ENCODE results near the gene KCTD4. TPM values are rescaled to one million over a fixed set of nuclear protein-coding genes. Genes with fewer than 3 reads are reported as not detected.

Gene KCTD4
- total RNA-seq, 6 experiments from 2014 or later, result not detected

DNA sequence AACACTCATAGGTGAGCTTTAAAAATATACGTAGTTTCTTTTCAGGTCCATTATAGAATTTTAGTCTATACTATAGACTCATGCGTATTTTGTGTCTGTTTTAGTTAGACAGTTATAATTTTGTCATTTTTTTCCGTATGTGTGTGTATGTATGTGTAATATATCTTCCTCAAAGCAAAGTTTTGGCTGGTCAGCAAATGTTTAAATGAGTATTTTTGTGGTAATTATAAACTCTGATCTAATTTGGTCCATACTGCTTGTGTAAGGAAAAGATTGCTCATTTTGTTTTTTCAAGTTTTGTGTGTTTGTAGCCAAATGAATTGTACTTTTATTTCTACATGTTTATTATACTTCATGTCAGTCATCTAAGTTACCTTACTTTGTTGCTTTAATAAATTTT is 20.5 kb downstream of the KCTD4 start:
- intact Hi-C loops (cut with DNase I), result no loop called here
- 90% methylated on average over 3 of the region's 3 CpGs for WGBS (ENCODE audit: insufficient coverage, low coverage, low lambda C conversion rate, missing lambda C conversion rate)
- no peak overlapping the region for H3K4me3 ChIP-seq
- DNase-seq, result no peak
- no peaks in the 10 kb centered on the region for H3K4me1 ChIP-seq
- TF ChIP-seq, protein P1, sequence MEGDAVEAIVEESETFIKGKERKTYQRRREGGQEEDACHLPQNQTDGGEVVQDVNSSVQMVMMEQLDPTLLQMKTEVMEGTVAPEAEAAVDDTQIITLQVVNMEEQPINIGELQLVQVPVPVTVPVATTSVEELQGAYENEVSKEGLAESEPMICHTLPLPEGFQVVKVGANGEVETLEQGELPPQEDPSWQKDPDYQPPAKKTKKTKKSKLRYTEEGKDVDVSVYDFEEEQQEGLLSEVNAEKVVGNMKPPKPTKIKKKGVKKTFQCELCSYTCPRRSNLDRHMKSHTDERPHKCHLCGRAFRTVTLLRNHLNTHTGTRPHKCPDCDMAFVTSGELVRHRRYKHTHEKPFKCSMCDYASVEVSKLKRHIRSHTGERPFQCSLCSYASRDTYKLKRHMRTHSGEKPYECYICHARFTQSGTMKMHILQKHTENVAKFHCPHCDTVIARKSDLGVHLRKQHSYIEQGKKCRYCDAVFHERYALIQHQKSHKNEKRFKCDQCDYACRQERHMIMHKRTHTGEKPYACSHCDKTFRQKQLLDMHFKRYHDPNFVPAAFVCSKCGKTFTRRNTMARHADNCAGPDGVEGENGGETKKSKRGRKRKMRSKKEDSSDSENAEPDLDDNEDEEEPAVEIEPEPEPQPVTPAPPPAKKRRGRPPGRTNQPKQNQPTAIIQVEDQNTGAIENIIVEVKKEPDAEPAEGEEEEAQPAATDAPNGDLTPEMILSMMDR (IDR thresholded peaks at IDR 0.05), result no peak
- no peak for TF ChIP-seq POLR2A (IDR thresholded peaks at IDR 0.05)
- ATAC-seq, result no peak
- H3K27me3 ChIP-seq, result no peaks in the 10 kb centered on the region
- no peaks in the 10 kb centered on the region for H3K9me3 ChIP-seq
- no peak overlapping the region for H3K27ac ChIP-seq
- no peaks in the 10 kb centered on the region for H3K36me3 ChIP-seq

DNA sequence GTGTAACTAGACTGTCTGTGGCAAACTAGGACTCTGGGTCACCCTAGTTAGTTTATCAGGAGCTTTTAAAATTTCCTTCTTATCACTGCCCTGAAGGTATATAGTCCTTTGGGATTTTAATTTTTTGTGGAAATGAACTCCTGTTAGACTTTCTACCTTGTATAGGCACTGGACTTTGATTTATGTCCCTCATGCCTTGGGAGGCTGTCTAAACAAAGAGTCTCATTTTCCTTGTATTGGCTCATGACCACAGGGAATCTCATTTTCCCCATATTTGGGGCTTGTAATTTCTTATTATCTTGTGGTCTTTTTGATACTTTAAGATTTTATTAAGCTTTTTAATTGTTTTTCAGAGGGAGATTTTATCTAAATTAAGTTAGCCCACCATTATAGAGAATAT is 21.4 kb downstream of the KCTD4 start:
- Histone ChIP-seq H3K4me1 (no peaks in the 10 kb centered on the region), H3K9me3 (no peaks in the 10 kb centered on the region), H3K27ac (no peak overlapping the region), H3K4me3 (no peak overlapping the region), H3K27me3 (no peaks in the 10 kb centered on the region), H3K36me3 (no peaks in the 10 kb centered on the region)
- TF ChIP-seq, protein P1 (IDR thresholded peaks at IDR 0.05), result no peak
- no peak for TF ChIP-seq POLR2A (IDR thresholded peaks at IDR 0.05)
- DNase-seq (no peak), ATAC-seq (peak; percentile 44 to 77 (median 56))
- intact Hi-C loops (cut with DNase I), result no loop called here

DNA sequence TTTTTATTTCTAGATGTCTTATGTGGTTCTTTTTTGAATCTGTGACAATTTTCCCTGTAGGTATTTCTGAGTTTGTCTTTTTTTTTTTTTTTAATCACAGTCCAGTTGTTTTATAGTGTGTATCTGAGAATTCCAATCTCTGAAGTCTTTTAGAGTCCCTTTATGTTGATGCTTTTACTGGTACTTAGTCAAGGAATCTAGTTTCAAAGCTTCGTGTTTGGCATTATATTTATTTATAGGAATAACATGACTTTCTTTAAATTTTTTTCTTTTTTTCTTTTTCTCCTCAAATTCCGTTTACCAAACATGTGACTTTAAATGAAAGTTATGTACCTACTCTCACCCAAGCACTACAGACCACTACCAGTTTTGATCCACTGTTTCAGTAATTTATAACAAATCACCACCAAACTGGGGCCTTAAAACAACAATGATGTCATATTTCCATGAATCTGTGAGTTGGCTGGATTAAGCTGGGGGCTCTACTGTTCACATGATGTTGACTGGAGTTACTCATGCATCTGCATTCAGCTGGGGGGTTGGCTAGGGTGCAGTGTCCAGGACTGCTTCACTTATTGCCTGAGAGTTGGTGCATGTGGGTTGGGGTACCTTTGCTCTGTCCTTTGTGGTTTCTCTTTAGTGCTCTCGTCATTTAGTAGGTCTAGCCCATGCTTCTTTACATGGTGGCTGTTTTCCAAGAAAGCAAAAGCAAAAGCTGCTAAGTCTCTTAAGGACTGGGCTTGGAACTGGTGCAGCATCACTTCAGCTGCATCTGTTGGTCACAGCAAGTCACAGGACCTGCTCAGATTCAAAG is 22.3 kb downstream of the KCTD4 start:
- intact Hi-C loops (cut with DNase I), result no loop called here
- H3K9me3 ChIP-seq, result no peaks in the 10 kb centered on the region
- H3K36me3 ChIP-seq, result no peaks in the 10 kb centered on the region
- 100% methylated on average over 2 of the region's 3 CpGs for WGBS (ENCODE audit: insufficient coverage, low coverage, low lambda C conversion rate, missing lambda C conversion rate)
- DNase-seq, result no peak
- H3K27ac ChIP-seq, result no peak overlapping the region
- H3K27me3 ChIP-seq, result no peaks in the 10 kb centered on the region
- no peak overlapping the region for H3K4me3 ChIP-seq
- TF ChIP-seq POLR2A (IDR thresholded peaks at IDR 0.05), result no peak
- TF ChIP-seq, protein P1 (IDR thresholded peaks at IDR 0.05), result no peak
- ATAC-seq, result peak in 1 of 4 donors; percentile 68
- H3K4me1 ChIP-seq, result no peaks in the 10 kb centered on the region

DNA sequence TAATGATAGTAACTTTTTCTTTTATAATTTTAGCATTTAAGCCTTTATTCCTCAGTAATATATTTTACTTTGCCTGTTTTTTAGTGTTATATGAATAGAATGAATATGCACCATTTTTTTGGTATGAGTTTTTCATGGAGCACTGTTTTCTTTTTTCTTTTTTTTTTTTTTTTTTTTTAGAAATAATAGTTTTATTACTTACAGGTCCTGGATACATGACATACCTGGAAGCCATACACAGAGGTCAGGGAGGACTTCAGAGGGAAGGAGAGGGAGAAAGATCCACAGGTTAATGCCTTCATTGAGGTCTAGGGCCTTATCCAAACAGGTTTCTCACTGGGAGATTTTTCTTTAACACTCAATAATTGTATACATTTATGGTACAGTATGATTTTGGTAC is 26.4 kb downstream of the KCTD4 start:
- no peak overlapping the region for H3K4me3 ChIP-seq
- no peaks in the 10 kb centered on the region for H3K4me1 ChIP-seq
- H3K27ac ChIP-seq, result no peak overlapping the region
- intact Hi-C loops (cut with DNase I), result no loop called here
- DNase-seq (no peak), ATAC-seq (no peak)
- H3K9me3 ChIP-seq, result no peaks in the 10 kb centered on the region
- H3K27me3 ChIP-seq, result no peaks in the 10 kb centered on the region
- no peak for TF ChIP-seq POLR2A (IDR thresholded peaks at IDR 0.05)
- TF ChIP-seq, protein P1 (IDR thresholded peaks at IDR 0.05), result no peak
- H3K36me3 ChIP-seq, result no peaks in the 10 kb centered on the region

DNA sequence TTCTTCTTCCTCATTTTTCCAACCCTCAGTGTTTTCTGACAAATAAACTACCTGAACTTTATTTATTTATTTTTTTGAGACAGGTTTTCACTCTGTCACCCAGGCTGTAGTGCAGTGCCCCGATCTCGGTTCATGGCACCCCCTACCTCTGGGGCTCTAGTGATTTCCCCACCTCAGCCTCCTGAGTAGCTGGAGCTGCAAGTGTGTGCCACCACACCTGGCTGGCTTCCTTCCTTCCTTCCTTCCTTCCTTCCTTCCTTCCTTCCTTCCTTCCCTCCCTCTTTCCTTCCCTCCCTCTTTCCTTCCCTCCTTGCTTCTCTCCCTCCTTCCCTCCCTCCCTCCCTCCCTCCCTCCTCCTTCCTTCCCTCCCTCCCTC is 32.3 kb downstream of the KCTD4 start:
- ATAC-seq (no peak), DNase-seq (no peak)
- no peak overlapping the region for H3K27ac ChIP-seq

More for the DNA sequence above, 32.3 kb downstream of the KCTD4 start:
- H3K9me3 ChIP-seq, result no peaks in the 10 kb centered on the region
- WGBS (ENCODE audit: insufficient coverage, low coverage, low lambda C conversion rate, missing lambda C conversion rate), result 90% methylated on average over 2 of the region's 2 CpGs
- H3K27me3 ChIP-seq, result no peaks in the 10 kb centered on the region
- H3K4me1 ChIP-seq, result peaks cover 0 to 6% (median 0%) of the 10 kb centered on the region in 4 donors
- no peak for TF ChIP-seq POLR2A (IDR thresholded peaks at IDR 0.05)
- TF ChIP-seq, protein P1 (IDR thresholded peaks at IDR 0.05), result no peak
- intact Hi-C loops (cut with DNase I), result no loop called here
- H3K36me3 ChIP-seq, result no peaks in the 10 kb centered on the region
- no peak overlapping the region for H3K4me3 ChIP-seq

All from right lobe of liver (tissue), 6 donors.